Left lung (tissue), 10 donors: ENCODE measurements around the gene ABLIM3. TPM values are rescaled to one million over a fixed set of nuclear protein-coding genes. Genes with fewer than 3 reads are reported as not detected.
"Not testable (repeated sequence)": the region's sequence is repeated elsewhere in the genome, so short reads cannot be mapped to it uniquely, and the experiment has no call there.

Experiments used
- ATAC-seq: fragments of 200-7000 bp; cut with Tn5 transposase; one replicate; pipeline ENCODE4 v1.9.1; 2020; ENCODE audit warnings: moderate library complexity
- DNase-seq, 4 donors: peaks; one replicate each; pipeline ENCODE4 v3.0.0-alpha.2; 2013 to 2020
- H3K27ac ChIP-seq, 2 donors: fragments of 200-600 bp; sonication (generic) in 1 of 2; one replicate each; pipeline versions ENCODE4 v1.5.0 to v1.8.0; 2020 to 2021
- H3K27me3 ChIP-seq, 2 donors: fragments of 200-600 bp; sonication (generic) in 1 of 2; one replicate each; pipeline versions ENCODE4 v1.5.0 to v1.8.0; 2020 to 2021
- H3K36me3 ChIP-seq, 2 donors: fragments of 200-600 bp; sonication (generic) in 1 of 2; one replicate each; pipeline versions ENCODE4 v1.5.0 to v1.8.0; 2020 to 2021
- H3K4me1 ChIP-seq, 2 donors: fragments of 200-600 bp; one replicate each; pipeline ENCODE4 v1.8.0; 2021
- H3K4me3 ChIP-seq, 2 donors: fragments of 200-600 bp; sonication (generic) in 1 of 2; one replicate each; pipeline versions ENCODE4 v1.5.0 to v1.8.0; 2020 to 2021; ENCODE audit warnings: mild to moderate bottlenecking in 1 of 2
- H3K9me3 ChIP-seq, 2 donors: fragments of 200-600 bp; sonication (generic) in 1 of 2; one replicate each; pipeline versions ENCODE4 v1.5.0 to v1.8.0; 2020 to 2021
- CTCF ChIP-seq, 2 donors: fragments of 200-600 bp; sonication (generic) in 1 of 2; IDR thresholded peaks; one replicate each; pipeline versions ENCODE4 v1.5.0 to v1.8.0; 2021; ENCODE audit warnings: antibody characterized with exemption in 2 of 2
- intact Hi-C, 2 donors: fragments of 100-400 bp; cut with DNase I; formaldehyde crosslinking; loops; one replicate each; pipeline versions ENCODE4 v1.11.2 to v1.14.2; 2022
- polyA plus RNA-seq, 6 donors: library from polyadenylated mRNA; unstranded; fragments of 120-200 nt; gene quantifications; one replicate each; pipeline ENCODE4 v1.2.1, GENCODE V29; 2013; ENCODE audit not compliant: insufficient read length in 6 of 6
- total RNA-seq, 2 donors: library from RNA; stranded (reverse); fragmentation: NEBNext Ultra II Directional; extraction: Animal tissue kit (Norgen Biotek cat#: 25700); gene quantifications; one replicate each; pipeline ENCODE4 v1.2.1, GENCODE V29; 2021
- donor health status: DM: no; HTN: yes; CAD: no.
- donor health status: DM: no; HTN: no; CAD: no.

ABLIM3 gene
- total and polyA plus RNA-seq, 8 donors = 33.2 to 145 (median 108) TPM

- no peak for TF ChIP-seq CTCF (IDR thresholded peaks at IDR 0.05)
- DNase-seq (no peak), ATAC-seq (no peak)
- H3K36me3 ChIP-seq = peaks cover 0 to 8% of the 10 kb centered on the region in 2 donors
- no peak overlapping the region for H3K4me3 ChIP-seq
- no peaks in the 10 kb centered on the region for H3K27me3 ChIP-seq
- no peaks in the 10 kb centered on the region for H3K4me1 ChIP-seq
- intact Hi-C loops = no loop called here
- H3K27ac ChIP-seq = no peak overlapping the region
- no peaks in the 10 kb centered on the region for H3K9me3 ChIP-seq
These were observed 43.8 kb downstream of the ABLIM3 start for GRCh38 chr5:149185067-149185466.

GRCh38 chr5:149186506-149186905 lies 45.2 kb downstream of the ABLIM3 start:
- Histone ChIP-seq H3K9me3 (no peaks in the 10 kb centered on the region), H3K4me1 (no peaks in the 10 kb centered on the region), H3K27ac (no peak overlapping the region), H3K4me3 (no peak overlapping the region), H3K36me3 (peaks cover 0 to 8% of the 10 kb centered on the region in 2 donors), H3K27me3 (no peaks in the 10 kb centered on the region)
- no peak for DNase-seq
- ATAC-seq = no peak
- intact Hi-C loops = no loop called here
- TF ChIP-seq CTCF (IDR thresholded peaks at IDR 0.05) = no peak

GRCh38 chr5:149187617-149188016 lies 46.3 kb downstream of the ABLIM3 start:
- H3K9me3 ChIP-seq, intact Hi-C loops, H3K4me1 ChIP-seq, DNase-seq, H3K36me3 ChIP-seq, H3K27ac ChIP-seq, H3K4me3 ChIP-seq, ATAC-seq, H3K27me3 ChIP-seq: not testable (repeated sequence)

GRCh38 chr5:149188383-149188782 lies 47.1 kb downstream of the ABLIM3 start:
- Histone ChIP-seq H3K9me3 (no peaks in the 10 kb centered on the region), H3K27me3 (no peaks in the 10 kb centered on the region), H3K36me3 (peaks cover 0 to 8% of the 10 kb centered on the region in 2 donors), H3K4me1 (no peaks in the 10 kb centered on the region), H3K4me3 (no peak overlapping the region), H3K27ac (no peak overlapping the region)
- DNase-seq (no peak), ATAC-seq (no peak)
- TF ChIP-seq CTCF (IDR thresholded peaks at IDR 0.05) = no peak
- intact Hi-C loops = no loop called here

GRCh38 chr5:149195337-149195887 lies 54.1 kb downstream of the ABLIM3 start:
- DNase-seq (no peak), ATAC-seq (no peak)
- H3K27me3 ChIP-seq = no peaks in the 10 kb centered on the region
- no peak for TF ChIP-seq CTCF (IDR thresholded peaks at IDR 0.05)
- no peaks in the 10 kb centered on the region for H3K4me1 ChIP-seq
- H3K27ac ChIP-seq = no peak overlapping the region
- H3K9me3 ChIP-seq = no peaks in the 10 kb centered on the region
- intact Hi-C loops = no loop called here
- no peak overlapping the region for H3K4me3 ChIP-seq
- peaks cover 0 to 14% of the 10 kb centered on the region in 2 donors for H3K36me3 ChIP-seq

GRCh38 chr5:149195962-149196361 lies 54.7 kb downstream of the ABLIM3 start:
- Histone ChIP-seq H3K9me3 (no peaks in the 10 kb centered on the region), H3K4me1 (no peaks in the 10 kb centered on the region), H3K4me3 (no peak overlapping the region), H3K27ac (no peak overlapping the region), H3K27me3 (no peaks in the 10 kb centered on the region), H3K36me3 (peaks cover 0 to 16% of the 10 kb centered on the region in 2 donors)
- no peak for TF ChIP-seq CTCF (IDR thresholded peaks at IDR 0.05)
- DNase-seq (no peak), ATAC-seq (peak; percentile 63)
- intact Hi-C loops = no loop called here
